RWPE1 (cell line): Measurements from ENCODE around the gene NT5DC4.

Experiments
- CTCF ChIA-PET: fragments of 350-600 bp; sonication (Branson Sonifier 250); formaldehyde crosslinking; extraction: SDS; loops from one replicate; lab custom pipeline; 2021; lab: Yijun Ruan, JAX
- POLR2A ChIA-PET: fragments of 400-600 bp; formaldehyde crosslinking; extraction: SDS; loops from one replicate; lab custom pipeline; 2020; ENCODE audit warnings: antibody characterized with exemption; ENCODE audit not compliant: low non-redundant PET; lab: Yijun Ruan, JAX
- DNase-seq: peaks from one replicate; pipeline ENCODE4 v3.0.0; 2012; ENCODE audit warnings: low spot score
- H3K27ac ChIP-seq: fragments of 450-650 bp; 2 replicates; pipeline ENCODE4 v1.5.1; 2017
- TF ChIP-seq, protein P1 (sequence below): fragments of 450-650 bp; conservative IDR thresholded peaks from 2 replicates; pipeline ENCODE4 v1.5.1; 2017; ENCODE audit warnings: low read depth, mild to moderate bottlenecking

NT5DC4 gene

DNA sequence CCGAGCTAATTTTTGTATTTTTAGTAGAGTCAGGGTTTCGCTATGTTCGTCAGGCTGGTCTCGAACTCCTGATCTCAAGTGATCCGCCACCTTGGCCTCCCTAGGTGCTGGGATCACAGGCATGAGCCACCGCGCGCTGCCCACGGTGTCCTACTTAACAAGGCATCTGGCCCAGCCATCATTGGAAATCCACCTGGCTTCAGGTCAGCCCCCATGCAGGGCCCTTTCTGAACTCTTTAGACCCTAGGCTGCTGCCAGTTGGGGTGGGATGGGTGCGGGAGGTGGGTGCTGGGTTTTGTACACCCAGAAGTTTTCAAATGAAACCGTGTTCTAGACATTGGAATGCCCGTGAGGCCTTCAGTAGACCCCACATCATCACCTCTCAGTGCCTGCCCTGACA is 26.6 kb upstream of the NT5DC4 start:
- POLR2A ChIA-PET = no interaction called here
- TF ChIP-seq, protein P1, sequence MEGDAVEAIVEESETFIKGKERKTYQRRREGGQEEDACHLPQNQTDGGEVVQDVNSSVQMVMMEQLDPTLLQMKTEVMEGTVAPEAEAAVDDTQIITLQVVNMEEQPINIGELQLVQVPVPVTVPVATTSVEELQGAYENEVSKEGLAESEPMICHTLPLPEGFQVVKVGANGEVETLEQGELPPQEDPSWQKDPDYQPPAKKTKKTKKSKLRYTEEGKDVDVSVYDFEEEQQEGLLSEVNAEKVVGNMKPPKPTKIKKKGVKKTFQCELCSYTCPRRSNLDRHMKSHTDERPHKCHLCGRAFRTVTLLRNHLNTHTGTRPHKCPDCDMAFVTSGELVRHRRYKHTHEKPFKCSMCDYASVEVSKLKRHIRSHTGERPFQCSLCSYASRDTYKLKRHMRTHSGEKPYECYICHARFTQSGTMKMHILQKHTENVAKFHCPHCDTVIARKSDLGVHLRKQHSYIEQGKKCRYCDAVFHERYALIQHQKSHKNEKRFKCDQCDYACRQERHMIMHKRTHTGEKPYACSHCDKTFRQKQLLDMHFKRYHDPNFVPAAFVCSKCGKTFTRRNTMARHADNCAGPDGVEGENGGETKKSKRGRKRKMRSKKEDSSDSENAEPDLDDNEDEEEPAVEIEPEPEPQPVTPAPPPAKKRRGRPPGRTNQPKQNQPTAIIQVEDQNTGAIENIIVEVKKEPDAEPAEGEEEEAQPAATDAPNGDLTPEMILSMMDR = no peak
- CTCF ChIA-PET = no interaction called here
- H3K27ac ChIP-seq = no peak overlapping the region; the same call in 1 of the 2 replicates
- DNase-seq = no peak

DNA sequence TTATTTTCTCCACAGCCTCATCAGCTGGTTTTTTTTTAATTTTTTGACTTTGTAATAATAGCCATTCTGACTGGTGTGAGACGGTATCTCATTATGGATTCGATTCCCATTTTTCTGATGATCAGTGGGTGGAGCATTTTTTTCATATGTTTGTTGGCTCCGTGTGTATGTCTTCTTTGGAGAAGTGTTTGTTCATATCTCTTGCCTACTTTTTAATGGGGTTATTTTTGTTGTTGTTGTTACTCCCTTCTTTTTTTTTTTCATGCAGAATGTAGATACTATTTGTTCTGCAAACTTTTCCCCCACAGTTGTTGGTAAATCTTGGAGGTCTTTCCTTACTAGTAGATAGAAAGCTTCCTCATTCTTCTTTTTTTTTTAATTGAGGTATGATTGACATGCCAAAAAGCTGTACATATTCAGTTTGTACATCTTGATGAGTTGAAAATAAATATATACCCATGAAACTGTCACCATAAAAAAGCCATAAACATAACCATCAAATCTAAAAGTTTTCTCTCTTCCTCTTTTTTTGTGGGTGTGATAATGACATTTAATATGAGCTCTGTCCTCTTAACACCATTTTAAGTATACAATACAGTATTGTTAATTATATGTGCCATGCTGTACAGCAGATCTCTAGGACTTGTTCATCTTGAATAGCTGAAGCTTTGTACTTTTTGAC is 21.8 kb upstream of the NT5DC4 start:
- DNase-seq = no peak
- ChIA-PET CTCF (interaction anchor here (0.6 kb wide), 1 partner anchor 438 kb away, joined by 4 read pairs; no protein-coding TSS in a partner anchor), POLR2A (interaction anchor here (0.6 kb wide), 1 partner anchor 34 kb away, joined by 3 read pairs; no protein-coding TSS in a partner anchor)
- TF ChIP-seq, protein P1 = no peak
- no peak overlapping the region for H3K27ac ChIP-seq

GRCh38 chr2:112699984-112700667 is 20.7 kb upstream of the NT5DC4 start:
- ChIA-PET POLR2A (no interaction called here), CTCF (interaction anchor here (0.6 kb wide), 1 partner anchor 436 kb away, joined by 4 read pairs; no protein-coding TSS in a partner anchor)
- DNase-seq = no peak
- TF ChIP-seq, protein P1 = no peak
- no peak overlapping the region for H3K27ac ChIP-seq

GRCh38 chr2:112701052-112701451 is 19.8 kb upstream of the NT5DC4 start:
- no peak for DNase-seq
- ChIA-PET CTCF (no interaction called here), POLR2A (no interaction called here)
- TF ChIP-seq, protein P1 = no peak
- no peak overlapping the region for H3K27ac ChIP-seq

GRCh38 chr2:112703684-112704083 is 17.1 kb upstream of the NT5DC4 start:
- DNase-seq = no peak
- ChIA-PET CTCF (interaction anchor here (0.6 kb wide), 1 partner anchor 121 kb away, joined by 5 read pairs; no protein-coding TSS in a partner anchor), POLR2A (no interaction called here)
- H3K27ac ChIP-seq = no peak overlapping the region
- TF ChIP-seq, protein P1 = no peak

DNA sequence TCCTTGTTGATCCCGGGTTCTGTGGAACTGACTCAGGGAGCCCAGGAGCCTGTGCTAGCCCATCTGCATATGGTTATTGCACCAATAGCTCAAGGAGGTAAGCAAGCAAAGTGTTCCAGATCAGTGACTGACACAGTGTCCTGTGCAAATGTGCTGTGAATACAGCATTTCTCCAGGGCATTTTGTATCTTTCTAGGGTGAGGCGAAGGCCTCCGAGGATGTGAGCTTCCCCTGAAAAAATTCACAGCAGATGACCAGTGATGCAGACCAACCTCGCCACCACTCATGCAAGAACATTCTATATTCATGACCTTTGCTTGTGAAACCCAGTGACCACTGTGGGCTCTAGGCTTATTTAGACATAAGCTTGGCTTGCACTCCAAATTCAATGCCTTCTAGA is 15.2 kb upstream of the NT5DC4 start:
- ChIA-PET POLR2A (no interaction called here), CTCF (no interaction called here)
- H3K27ac ChIP-seq = no peak overlapping the region
- TF ChIP-seq, protein P1 = no peak
- DNase-seq = no peak
